Activated CD4-positive, alpha-beta T cell treated with anti-CD3 and anti-CD28 coated beads for 36 hours (primary cell): ENCODE results near the gene CNDP1. TPM values are rescaled to one million over a fixed set of nuclear protein-coding genes. Genes with fewer than 3 reads are reported as not detected.

Source experiments
- ATAC-seq: fragments of 200-7000 bp; cut with Tn5 transposase; one replicate; pipeline ENCODE4 v1.10.0; 2021; ENCODE audit warnings: mild to moderate bottlenecking, moderate library complexity
- CTCF ChIA-PET: fragments of 350-600 bp; sonication (Branson Sonifier 250); formaldehyde crosslinking; loops from one replicate; lab custom pipeline; 2021; ENCODE audit warnings: antibody characterized with exemption; lab: Charles Lee
- POLR2A ChIA-PET: fragments of 350-600 bp; sonication (Branson Sonifier 250); formaldehyde crosslinking; loops from one replicate; lab custom pipeline; 2021; ENCODE audit warnings: antibody characterized with exemption, inconsistent platforms; lab: Charles Lee
- DNase-seq: peaks from one replicate; pipeline ENCODE4 v3.0.0-alpha.2; 2020
- H3K27ac Mint-ChIP-seq: one replicate; pipeline ENCODE4 v1.8.0; 2021; ENCODE audit warnings: mixed read lengths
- H3K27me3 Mint-ChIP-seq: one replicate; pipeline ENCODE4 v1.8.0; 2021; ENCODE audit warnings: mixed read lengths
- H3K36me3 Mint-ChIP-seq: one replicate; pipeline ENCODE4 v1.8.0; 2021; ENCODE audit warnings: low read depth, mixed read lengths
- H3K4me1 Mint-ChIP-seq: one replicate; pipeline ENCODE4 v1.8.0; 2021; ENCODE audit warnings: mixed read lengths
- H3K4me3 Mint-ChIP-seq: one replicate; pipeline ENCODE4 v1.8.0; 2021; ENCODE audit warnings: mild to moderate bottlenecking, moderate library complexity, mixed read lengths
- H3K9me3 Mint-ChIP-seq: one replicate; pipeline ENCODE4 v1.8.0; 2021; ENCODE audit warnings: low read depth, mixed read lengths
- intact Hi-C, 2 experiments: fragments of 100-400 bp; cut with DNase I in 1 of 2; cut with micrococcal nuclease in 1 of 2; formaldehyde crosslinking; loops; one replicate each; pipeline versions ENCODE4 v1.14.2 to v1.15.1; 2022 to 2024; cut with DNase I, micrococcal nuclease
- total RNA-seq, 2 experiments: library from RNA; stranded (reverse); gene quantifications; one replicate each; pipeline ENCODE4 v1.2.3, GENCODE V29; 2021

The CNDP1 gene
- total RNA-seq, 2 experiments from 2014 or later: not detected

DNA sequence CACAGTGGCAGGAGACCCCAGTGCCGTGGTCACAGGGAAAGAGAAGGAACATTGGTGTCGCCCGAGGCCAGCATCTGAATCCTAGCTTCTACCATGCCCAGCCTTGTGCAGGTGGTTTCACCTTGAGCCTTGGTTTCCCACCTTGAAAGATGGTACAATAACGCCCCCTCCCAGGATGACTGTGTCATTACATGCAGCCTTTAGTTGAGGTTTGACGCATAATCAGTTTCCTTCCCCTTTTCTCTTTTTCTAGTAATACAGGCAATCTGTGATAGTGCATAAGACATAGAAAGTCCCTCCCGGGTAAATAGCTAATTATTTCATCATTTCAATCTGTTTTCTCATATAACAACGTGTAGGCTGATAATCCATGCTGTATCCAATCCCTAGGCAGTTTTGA lies 33.5 kb downstream of the CNDP1 start:
- Mint-ChIP-seq H3K9me3 (peaks cover 7% of the 10 kb centered on the region), H3K36me3 (no peaks in the 10 kb centered on the region), H3K27me3 (peaks cover 16% of the 10 kb centered on the region), H3K27ac (no peak overlapping the region), H3K4me1 (no peaks in the 10 kb centered on the region), H3K4me3 (no peak overlapping the region)
- POLR2A ChIA-PET: interaction anchor here (0.6 kb wide), 1 partner anchor 304 kb away, joined by 3 read pairs; no protein-coding TSS in a partner anchor
- DNase-seq: peak; percentile 10
- intact Hi-C loops: no loop called here
- ATAC-seq: peak; percentile 30
- CTCF ChIA-PET: interaction anchor here (0.6 kb wide), 1 partner anchor 878 kb away, joined by 3 read pairs; no protein-coding TSS in a partner anchor

DNA sequence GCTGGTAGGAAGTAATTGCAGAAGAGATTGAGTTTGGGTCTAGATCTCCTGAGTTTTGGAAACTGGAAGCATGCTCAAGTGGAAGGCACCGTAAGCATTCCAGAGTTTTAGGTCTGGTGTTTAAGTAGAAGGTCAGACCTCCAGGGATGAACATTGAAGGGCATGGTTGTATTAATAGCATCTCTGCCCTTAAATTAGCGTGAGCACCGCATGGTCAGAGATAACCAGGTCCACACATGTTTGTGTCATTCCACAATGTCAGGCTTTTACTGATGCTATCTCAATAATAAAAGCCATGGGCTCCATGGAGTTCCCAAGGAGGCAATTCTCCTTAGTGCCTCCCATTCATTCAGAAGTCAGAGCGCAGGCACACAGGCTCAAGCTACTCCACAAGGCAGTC lies 35.1 kb downstream of the CNDP1 start:
- ATAC-seq (no peak), DNase-seq (no peak)
- Mint-ChIP-seq H3K4me3 (no peak overlapping the region), H3K36me3 (no peaks in the 10 kb centered on the region), H3K4me1 (no peaks in the 10 kb centered on the region), H3K27me3 (peaks cover 16% of the 10 kb centered on the region), H3K27ac (no peak overlapping the region), H3K9me3 (peaks cover 7% of the 10 kb centered on the region)
- intact Hi-C loops: no loop called here
- ChIA-PET CTCF (no interaction called here), POLR2A (interaction anchor here (0.6 kb wide), 1 partner anchor 500 kb away, joined by 4 read pairs; no protein-coding TSS in a partner anchor)

DNA sequence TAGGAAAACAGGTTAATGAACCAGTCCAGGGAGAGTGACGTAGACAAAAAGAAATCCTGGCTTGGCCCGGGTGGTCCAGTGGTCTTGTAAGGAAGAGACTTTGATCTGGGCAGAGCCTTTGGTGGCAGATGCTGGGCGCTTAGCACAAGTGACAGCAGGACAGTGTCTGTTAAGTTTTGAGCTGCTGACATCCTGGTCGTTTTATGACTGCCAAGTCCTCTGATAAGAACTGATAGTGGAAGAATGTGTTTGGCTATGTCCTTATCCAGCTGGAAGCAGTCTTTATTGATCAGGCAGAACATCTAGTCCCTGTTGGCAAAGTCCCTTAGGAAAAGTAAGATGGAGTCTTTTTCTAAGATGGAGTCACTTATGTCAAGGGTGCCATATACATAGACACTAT lies 36.0 kb downstream of the CNDP1 start:
- ATAC-seq: no peak
- ChIA-PET POLR2A (interaction anchor here (0.6 kb wide), 1 partner anchor 499 kb away, joined by 4 read pairs; no protein-coding TSS in a partner anchor), CTCF (interaction anchor here (1.9 kb wide), 1 partner anchor 18 kb away, joined by 4 read pairs; no protein-coding TSS in a partner anchor)

DNA sequence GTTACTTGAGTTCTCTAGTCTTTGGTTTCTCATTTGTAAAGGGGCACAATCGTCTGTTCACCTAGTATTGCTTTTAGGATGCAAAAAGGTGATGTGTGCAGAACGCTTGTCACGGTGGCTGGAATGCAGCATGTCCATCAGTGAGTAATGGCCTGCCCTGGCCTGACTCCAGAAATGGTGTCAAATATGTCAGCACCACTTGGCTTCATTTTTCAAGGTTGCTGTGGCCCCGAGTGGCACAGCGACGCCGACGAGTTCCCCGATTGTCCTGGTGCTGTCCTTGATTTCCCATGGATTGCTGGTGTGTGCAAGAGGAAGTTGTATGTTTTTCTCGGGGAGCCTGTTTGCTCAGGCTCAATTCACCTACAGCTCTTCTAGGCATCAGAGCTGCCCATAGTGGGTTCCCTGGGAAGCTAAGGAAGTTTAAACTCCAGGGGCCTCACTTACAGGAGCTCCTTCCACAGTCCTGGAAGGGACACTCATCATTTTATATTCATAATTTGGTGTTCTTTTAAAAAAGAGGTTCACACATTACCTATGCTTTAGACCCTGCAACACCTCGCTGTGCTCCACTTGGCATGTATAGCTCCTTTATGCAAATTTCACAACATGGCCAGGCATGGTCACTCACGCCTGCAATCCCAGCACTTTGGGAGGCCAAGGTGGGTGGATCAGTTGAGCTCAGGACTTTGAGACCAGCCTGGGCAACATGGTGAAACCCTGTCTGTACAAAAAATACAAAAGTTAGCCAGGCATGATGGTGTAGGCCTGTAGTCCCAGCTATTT lies 37.8 kb downstream of the CNDP1 start:
- no peak for ATAC-seq

More for the DNA sequence above, 36.0 kb downstream of the CNDP1 start:
- Mint-ChIP-seq H3K4me1 (no peaks in the 10 kb centered on the region), H3K27ac (no peak overlapping the region), H3K36me3 (no peaks in the 10 kb centered on the region), H3K4me3 (no peak overlapping the region), H3K27me3 (peaks cover 16% of the 10 kb centered on the region), H3K9me3 (peaks cover 7% of the 10 kb centered on the region)
- no peak for DNase-seq
- intact Hi-C loops: no loop called here

DNA sequence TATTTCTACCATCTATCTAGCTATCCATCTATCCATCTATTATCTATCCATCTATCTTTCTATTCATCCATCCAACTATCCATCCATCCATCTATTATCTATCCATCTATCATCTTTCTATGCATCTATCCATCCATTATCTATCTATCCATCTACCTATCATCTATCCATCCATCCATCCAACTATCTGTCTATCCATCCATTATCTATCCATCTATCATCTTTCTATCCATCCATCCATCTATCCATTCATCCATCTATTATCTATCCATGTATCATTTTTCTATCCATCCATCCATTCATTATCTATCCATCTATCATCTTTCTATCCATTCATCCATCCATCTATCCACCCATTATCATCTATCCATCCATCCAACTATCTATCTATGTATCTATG lies 38.8 kb downstream of the CNDP1 start:
- no peak overlapping the region for H3K27ac Mint-ChIP-seq
- no peaks in the 10 kb centered on the region for H3K4me1 Mint-ChIP-seq
- no peaks in the 10 kb centered on the region for H3K36me3 Mint-ChIP-seq
- intact Hi-C loops: no loop called here
- no peak for ATAC-seq
- peaks cover 16% of the 10 kb centered on the region for H3K27me3 Mint-ChIP-seq
- no peak overlapping the region for H3K4me3 Mint-ChIP-seq
- no peak for DNase-seq
- ChIA-PET CTCF (interaction anchor here (0.6 to 1.3 kb wide), 2 partner anchors 9 to 1818 kb away, joined by 3 read pairs; no protein-coding TSS in a partner anchor), POLR2A (no interaction called here)
- H3K9me3 Mint-ChIP-seq: no peaks in the 10 kb centered on the region

More for the DNA sequence above, 37.8 kb downstream of the CNDP1 start:
- ChIA-PET CTCF (interaction anchor here (1.3 kb wide), 1 partner anchor 8 kb away, joined by 3 read pairs; no protein-coding TSS in a partner anchor), POLR2A (no interaction called here)
- Mint-ChIP-seq H3K9me3 (peaks cover 1% of the 10 kb centered on the region), H3K4me3 (no peak overlapping the region), H3K27me3 (peaks cover 16% of the 10 kb centered on the region), H3K36me3 (no peaks in the 10 kb centered on the region), H3K27ac (no peak overlapping the region), H3K4me1 (no peaks in the 10 kb centered on the region)
- DNase-seq: no peak
- intact Hi-C loops: no loop called here

DNA sequence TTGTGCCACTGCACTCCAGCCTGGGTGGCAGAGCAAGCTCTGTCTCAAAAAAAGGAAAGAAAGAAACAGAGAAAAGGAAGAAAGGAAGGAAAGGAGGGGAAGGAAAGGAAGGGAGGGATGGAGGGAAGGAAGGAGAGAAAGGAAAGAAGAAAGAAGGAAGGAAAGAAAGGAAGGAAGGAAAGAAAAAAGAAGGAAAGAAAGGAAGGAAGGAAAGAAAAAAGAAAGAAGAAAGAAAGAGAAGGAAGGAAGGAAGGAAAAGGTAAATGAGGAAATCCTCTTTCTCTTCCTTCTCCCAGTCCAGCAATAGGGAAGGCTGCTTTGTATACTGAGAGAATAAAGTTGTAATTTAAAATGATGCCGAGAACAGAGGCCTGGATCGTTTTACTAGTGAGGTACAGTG lies 40.6 kb downstream of the CNDP1 start:
- H3K36me3 Mint-ChIP-seq: no peaks in the 10 kb centered on the region
- intact Hi-C loops: no loop called here
- H3K9me3 Mint-ChIP-seq: no peaks in the 10 kb centered on the region
- DNase-seq (no peak), ATAC-seq (no peak)
- H3K27me3 Mint-ChIP-seq: peaks cover 5% of the 10 kb centered on the region
- H3K4me1 Mint-ChIP-seq: no peaks in the 10 kb centered on the region
- ChIA-PET POLR2A (no interaction called here), CTCF (interaction anchor here (0.6 kb wide), 1 partner anchor 339 kb away, joined by 3 read pairs; no protein-coding TSS in a partner anchor)
- no peak overlapping the region for H3K27ac Mint-ChIP-seq
- H3K4me3 Mint-ChIP-seq: no peak overlapping the region

DNA sequence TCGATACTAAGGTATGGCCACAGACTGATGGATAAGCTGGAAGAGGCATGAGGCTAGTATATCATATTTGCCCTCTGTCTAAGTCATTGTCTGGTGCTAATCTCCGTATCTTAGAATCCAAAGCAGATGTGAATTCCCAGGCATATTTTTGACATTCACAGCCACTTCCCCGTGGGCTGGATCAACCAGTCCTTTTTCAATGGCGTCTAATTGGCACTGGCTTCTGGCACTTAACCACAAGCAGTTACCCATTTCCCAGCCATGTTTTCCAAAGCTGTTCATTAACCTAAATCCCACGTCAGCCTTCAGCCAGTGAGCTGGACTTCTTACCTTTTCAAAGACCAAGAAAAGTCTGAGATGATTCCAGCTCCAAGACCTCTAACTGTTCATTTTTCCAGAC lies 42.7 kb downstream of the CNDP1 start:
- H3K27me3 Mint-ChIP-seq: peaks cover 9% of the 10 kb centered on the region
- H3K27ac Mint-ChIP-seq: no peak overlapping the region
- H3K4me1 Mint-ChIP-seq: no peaks in the 10 kb centered on the region
- DNase-seq: no peak
- no peaks in the 10 kb centered on the region for H3K36me3 Mint-ChIP-seq
- H3K4me3 Mint-ChIP-seq: no peak overlapping the region
- intact Hi-C loops: no loop called here
- ChIA-PET POLR2A (no interaction called here), CTCF (interaction anchor here (0.7 kb wide), 1 partner anchor 19 kb away, joined by 3 read pairs; no protein-coding TSS in a partner anchor)
- no peaks in the 10 kb centered on the region for H3K9me3 Mint-ChIP-seq
- no peak for ATAC-seq

DNA sequence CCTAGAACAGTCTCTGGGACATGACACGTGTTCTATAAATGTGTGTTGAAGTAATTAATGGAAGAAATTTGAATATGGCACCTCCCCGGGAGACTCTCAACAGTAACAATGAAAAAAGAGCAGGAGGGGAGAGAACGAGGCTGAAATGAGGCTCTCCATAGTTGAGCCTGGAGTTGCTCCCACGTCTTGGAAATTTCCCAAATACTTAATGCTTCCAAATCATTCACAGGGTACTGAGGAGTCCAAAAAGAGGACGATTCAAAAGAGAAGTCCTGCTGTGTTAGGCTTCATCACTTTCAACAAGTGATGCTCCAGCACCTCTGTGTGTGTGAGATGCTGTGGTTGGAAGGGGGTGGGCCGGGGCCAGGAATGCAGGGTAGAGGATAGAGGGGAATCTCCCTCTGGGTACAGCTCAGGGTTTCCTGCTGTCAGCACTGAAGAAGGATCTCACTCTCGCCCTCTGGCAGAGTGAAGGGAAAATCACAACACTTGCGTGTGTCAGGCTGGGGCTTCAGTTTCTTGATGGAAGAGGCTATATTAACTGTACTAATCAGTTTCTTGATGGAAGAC lies 45.3 kb downstream of the CNDP1 start:
- Mint-ChIP-seq H3K27ac (no peak overlapping the region), H3K27me3 (peaks cover 15% of the 10 kb centered on the region), H3K4me3 (no peak overlapping the region), H3K9me3 (no peaks in the 10 kb centered on the region), H3K36me3 (no peaks in the 10 kb centered on the region), H3K4me1 (no peaks in the 10 kb centered on the region)
- POLR2A ChIA-PET: no interaction called here
- ATAC-seq (no peak), DNase-seq (no peak)
- intact Hi-C loops: no loop called here
- CTCF ChIA-PET: no interaction called here

DNA sequence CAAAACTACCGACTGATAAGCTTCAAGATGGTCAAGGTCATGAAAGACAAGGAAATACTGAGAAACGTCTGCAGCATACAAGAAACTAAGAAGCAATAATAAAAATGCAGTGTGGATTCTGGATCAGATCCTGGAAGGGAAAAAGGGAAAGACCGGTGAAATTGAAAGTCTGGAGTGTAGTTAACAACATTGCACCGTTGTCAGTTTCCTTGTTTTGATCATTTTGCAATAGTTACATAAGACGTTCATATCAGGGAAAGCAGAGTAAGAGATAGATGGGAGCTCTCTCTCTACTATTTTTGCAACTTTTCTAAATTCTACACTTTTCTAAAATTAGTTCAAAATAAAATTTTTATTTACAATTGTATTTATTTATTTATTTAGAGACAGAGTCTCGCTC lies 48.3 kb downstream of the CNDP1 start:
- Mint-ChIP-seq H3K27me3 (peaks cover 30% of the 10 kb centered on the region), H3K36me3 (no peaks in the 10 kb centered on the region), H3K27ac (no peak overlapping the region), H3K4me1 (no peaks in the 10 kb centered on the region), H3K9me3 (no peaks in the 10 kb centered on the region), H3K4me3 (no peak overlapping the region)
- CTCF ChIA-PET: interaction anchor here (0.6 to 0.8 kb wide), 2 partner anchors 21 to 258 kb away, joined by 3 read pairs; no protein-coding TSS in a partner anchor
- intact Hi-C loops: no loop called here
- DNase-seq (no peak), ATAC-seq (no peak)
- POLR2A ChIA-PET: no interaction called here

DNA sequence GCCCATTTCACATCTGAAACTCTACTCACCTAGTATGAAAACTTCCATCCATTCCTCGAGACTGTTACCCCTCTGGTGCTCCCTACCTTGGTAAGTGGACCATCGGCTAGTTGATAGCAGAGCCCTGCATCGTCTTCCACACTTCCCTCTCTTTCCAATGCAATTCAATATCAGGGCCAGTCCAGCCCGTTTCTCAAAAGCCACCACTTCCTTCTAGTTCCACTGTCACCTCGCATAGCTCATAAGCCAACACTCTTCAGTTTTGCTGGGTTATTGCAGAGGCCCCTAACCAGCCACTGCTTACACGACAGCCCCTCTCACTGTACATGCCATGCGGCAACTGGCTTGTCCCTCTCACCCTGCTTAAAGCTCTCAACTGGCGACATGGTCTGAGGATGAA lies 53.1 kb downstream of the CNDP1 start:
- no peak for ATAC-seq
- H3K9me3 Mint-ChIP-seq: no peaks in the 10 kb centered on the region
- no peak overlapping the region for H3K27ac Mint-ChIP-seq
- H3K4me3 Mint-ChIP-seq: no peak overlapping the region
- peaks cover 3% of the 10 kb centered on the region for H3K36me3 Mint-ChIP-seq
- peaks cover 21% of the 10 kb centered on the region for H3K27me3 Mint-ChIP-seq
- ChIA-PET POLR2A (no interaction called here), CTCF (no interaction called here)
- H3K4me1 Mint-ChIP-seq: peaks cover 12% of the 10 kb centered on the region
- DNase-seq: no peak
- intact Hi-C loops: no loop called here

DNA sequence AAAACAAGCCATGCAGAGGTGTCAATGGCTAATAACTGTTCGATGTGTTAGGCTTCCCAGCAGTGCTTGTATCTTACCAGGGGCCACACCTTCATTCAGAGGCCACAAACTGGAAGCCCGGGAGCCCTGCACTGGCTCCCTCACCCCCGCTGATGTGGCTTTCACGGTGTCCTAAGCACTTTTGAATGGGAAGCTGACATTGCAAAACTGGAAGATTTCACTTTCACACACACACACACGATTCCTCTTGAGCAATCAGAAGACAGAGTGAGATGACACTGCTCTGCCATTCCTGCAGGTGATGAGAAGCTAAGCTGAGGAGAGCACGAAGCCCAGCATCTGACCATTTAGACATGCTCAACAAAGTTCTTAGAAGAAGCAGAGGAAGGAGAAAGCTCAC lies 54.7 kb downstream of the CNDP1 start:
- intact Hi-C loops: no loop called here
- ChIA-PET POLR2A (no interaction called here), CTCF (interaction anchor here (0.9 to 1.3 kb wide), 3 partner anchors 10 to 37 kb away, joined by 3 read pairs; no protein-coding TSS in a partner anchor)
- Mint-ChIP-seq H3K27me3 (peaks cover 19% of the 10 kb centered on the region), H3K4me3 (no peak overlapping the region), H3K9me3 (peaks cover 5% of the 10 kb centered on the region), H3K27ac (no peak overlapping the region), H3K4me1 (peaks cover 19% of the 10 kb centered on the region), H3K36me3 (peaks cover 15% of the 10 kb centered on the region)
- ATAC-seq (peak; percentile 51), DNase-seq (peak; percentile 10)
